CD4-positive, alpha-beta T cell (primary cell): Measurements from ENCODE around the gene BAAT. TPM values are rescaled to one million over a fixed set of nuclear protein-coding genes. Genes with fewer than 3 reads are reported as not detected.

Experiments used
- ATAC-seq: fragments of 200-7000 bp; cut with Tn5 transposase; one replicate; pipeline ENCODE4 v1.10.0; 2022; ENCODE audit warnings: mild to moderate bottlenecking; ENCODE audit not compliant: poor library complexity
- CTCF ChIA-PET: fragments of 350-600 bp; sonication (Branson Sonifier 250); formaldehyde crosslinking; loops from one replicate; lab custom pipeline; 2021; ENCODE audit warnings: antibody characterized with exemption, inconsistent platforms; lab: Charles Lee
- POLR2A ChIA-PET: fragments of 350-600 bp; sonication (Branson Sonifier 250); formaldehyde crosslinking; loops from one replicate; lab custom pipeline; 2021; ENCODE audit warnings: antibody characterized with exemption, inconsistent platforms; lab: Charles Lee
- DNase-seq, 14 experiments: peaks; one replicate each; pipeline ENCODE4 v3.0.0-alpha.2; 2013 to 2020; ENCODE audit warnings: mixed read lengths in 2 of 14
- H3K27ac ChIP-seq, 2 donors: one replicate each; pipeline versions ENCODE4 v1.5.1 to v1.7.0; 2013; ENCODE audit warnings: low read length in 2 of 2, low read depth in 1 of 2, mild to moderate bottlenecking in 1 of 2
- H3K27me3 ChIP-seq, 2 experiments: 1 replicate in 1 of 2; 2 replicates in 1 of 2; pipeline versions ENCODE4 v1.6.1 to v1.7.0; 2013; ENCODE audit warnings: low read length in 2 of 2, control low read depth in 1 of 2, mild to moderate bottlenecking in 1 of 2, moderate library complexity in 1 of 2; ENCODE audit not compliant: insufficient read depth in 2 of 2, control insufficient read depth in 1 of 2
- H3K36me3 ChIP-seq: one replicate; pipeline ENCODE4 v1.6.1; 2013; ENCODE audit warnings: low read length, control low read depth; ENCODE audit not compliant: insufficient read depth
- H3K4me1 ChIP-seq: one replicate; pipeline ENCODE4 v1.6.1; 2013; ENCODE audit warnings: low read length, control low read depth; ENCODE audit not compliant: insufficient read depth
- H3K4me3 ChIP-seq: one replicate; pipeline ENCODE4 v1.5.1; 2013; ENCODE audit warnings: mild to moderate bottlenecking, low read length, moderate library complexity
- H3K9me3 ChIP-seq, 2 experiments: 1 replicate in 1 of 2; 2 replicates in 1 of 2; pipeline versions ENCODE4 v1.6.1 to v1.7.0; 2013; ENCODE audit warnings: low read length in 2 of 2, mild to moderate bottlenecking in 2 of 2, control low read depth in 1 of 2, moderate library complexity in 1 of 2; ENCODE audit not compliant: control insufficient read depth in 1 of 2, insufficient read depth in 1 of 2
- H3K27ac Mint-ChIP-seq: one replicate; pipeline ENCODE4 v1.8.0; 2020; ENCODE audit warnings: mixed read lengths
- H3K27me3 Mint-ChIP-seq: one replicate; pipeline ENCODE4 v1.8.0; 2021; ENCODE audit warnings: mixed read lengths
- H3K36me3 Mint-ChIP-seq: one replicate; pipeline ENCODE4 v1.8.0; 2021; ENCODE audit warnings: low read depth, mixed read lengths
- H3K4me1 Mint-ChIP-seq: one replicate; pipeline ENCODE4 v1.8.0; 2021; ENCODE audit warnings: low read depth, mixed read lengths
- H3K4me3 Mint-ChIP-seq: one replicate; pipeline ENCODE4 v1.8.0; 2020; ENCODE audit warnings: mild to moderate bottlenecking, mixed read lengths
- H3K9me3 Mint-ChIP-seq: one replicate; pipeline ENCODE4 v1.8.0; 2020; ENCODE audit warnings: mixed read lengths
- CTCF ChIP-seq: fragments of 200-600 bp; IDR thresholded peaks from one replicate; pipeline ENCODE4 v1.8.0; 2022; ENCODE audit warnings: antibody characterized with exemption, mild to moderate bottlenecking
- intact Hi-C, 2 experiments: fragments of 100-400 bp; cut with DNase I in 1 of 2; cut with micrococcal nuclease in 1 of 2; formaldehyde crosslinking; loops; one replicate each; pipeline versions ENCODE4 v1.15.1 to v1.9.0; 2023 to 2025; cut with DNase I, micrococcal nuclease
- total RNA-seq, 174 experiments: library from RNA in 2 of 174; stranded (reverse) in 2 of 174; gene quantifications; one replicate each; pipeline ENCODE4 v1.2.3 and lab custom pipeline; 2021 to 2026

BAAT gene
- total RNA-seq, 2 experiments from 2014 or later, result not detected

GRCh38 chr9:101350285-101350684, 34.5 kb downstream of the BAAT start:
- H3K9me3 ChIP-seq, result no peaks in the 10 kb centered on the region
- H3K27ac ChIP-seq, result no peak overlapping the region
- no peak for DNase-seq
- no peak overlapping the region for H3K27ac Mint-ChIP-seq
- H3K36me3 ChIP-seq, result no peaks in the 10 kb centered on the region
- intact Hi-C loops, result no loop called here
- H3K27me3 Mint-ChIP-seq, result peaks cover 32% of the 10 kb centered on the region
- no peak overlapping the region for H3K4me3 Mint-ChIP-seq
- H3K4me3 ChIP-seq, result no peak overlapping the region
- H3K9me3 Mint-ChIP-seq, result no peaks in the 10 kb centered on the region
- no peak for ATAC-seq
- H3K27me3 ChIP-seq, result peaks cover 0 to 4% of the 10 kb centered on the region in 2 experiments
- no peak for TF ChIP-seq CTCF
- ChIA-PET CTCF (no interaction called here), POLR2A (no interaction called here)
- H3K36me3 Mint-ChIP-seq, result no peaks in the 10 kb centered on the region
- H3K4me1 Mint-ChIP-seq, result no peaks in the 10 kb centered on the region
- H3K4me1 ChIP-seq, result no peaks in the 10 kb centered on the region

GRCh38 chr9:101342595-101342994, 42.2 kb downstream of the BAAT start:
- POLR2A ChIA-PET, result no interaction called here
- Mint-ChIP-seq H3K27ac (no peak overlapping the region), H3K36me3 (no peaks in the 10 kb centered on the region), H3K9me3 (no peaks in the 10 kb centered on the region), H3K27me3 (peaks cover 45% of the 10 kb centered on the region), H3K4me3 (no peak overlapping the region), H3K4me1 (no peaks in the 10 kb centered on the region)
- no peak overlapping the region for H3K27ac ChIP-seq
- TF ChIP-seq CTCF, result no peak
- no peak overlapping the region for H3K4me3 ChIP-seq
- no peaks in the 10 kb centered on the region for H3K4me1 ChIP-seq
- H3K9me3 ChIP-seq, result no peaks in the 10 kb centered on the region
- DNase-seq (no peak), ATAC-seq (no peak)
- CTCF ChIA-PET, result no interaction called here
- intact Hi-C loops, result no loop called here
- no peaks in the 10 kb centered on the region for H3K36me3 ChIP-seq
- H3K27me3 ChIP-seq, result peaks cover 0 to 7% of the 10 kb centered on the region in 2 experiments

DNA sequence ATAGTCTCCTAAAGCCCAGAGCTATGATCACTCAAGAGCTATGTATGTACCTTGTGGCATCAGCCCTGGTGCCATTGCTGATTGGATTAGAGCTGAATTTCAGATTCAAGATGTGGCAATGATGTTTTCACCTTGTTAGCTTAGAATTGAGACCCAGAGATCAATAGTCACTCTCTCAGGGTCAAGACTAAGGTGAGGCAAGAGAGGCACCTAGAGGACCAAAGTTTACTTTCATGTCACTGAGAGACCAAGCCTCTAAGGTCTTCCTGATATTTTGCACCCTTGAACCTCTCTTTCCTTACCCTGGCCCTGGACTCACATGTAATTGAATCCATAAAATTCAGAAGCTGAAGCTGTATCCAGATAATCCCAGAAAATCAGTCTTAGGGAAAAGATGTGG, 42.8 kb downstream of the BAAT start:
- Mint-ChIP-seq H3K27me3 (peaks cover 44% of the 10 kb centered on the region), H3K4me1 (no peaks in the 10 kb centered on the region), H3K4me3 (no peak overlapping the region), H3K27ac (no peak overlapping the region), H3K36me3 (no peaks in the 10 kb centered on the region), H3K9me3 (no peaks in the 10 kb centered on the region)
- DNase-seq (no peak), ATAC-seq (no peak)
- no peaks in the 10 kb centered on the region for H3K9me3 ChIP-seq
- no peak for TF ChIP-seq CTCF
- peaks cover 0 to 6% of the 10 kb centered on the region in 2 experiments for H3K27me3 ChIP-seq
- intact Hi-C loops, result no loop called here
- no peaks in the 10 kb centered on the region for H3K4me1 ChIP-seq
- ChIA-PET POLR2A (no interaction called here), CTCF (no interaction called here)
- no peak overlapping the region for H3K4me3 ChIP-seq
- no peak overlapping the region for H3K27ac ChIP-seq
- no peaks in the 10 kb centered on the region for H3K36me3 ChIP-seq
